ENCODE measurements around the gene ADGRG7.
"Not testable (repeated sequence)": the region's sequence is repeated elsewhere in the genome, so short reads cannot be mapped to it uniquely, and the experiment has no call there.

Gene ADGRG7

DNA sequence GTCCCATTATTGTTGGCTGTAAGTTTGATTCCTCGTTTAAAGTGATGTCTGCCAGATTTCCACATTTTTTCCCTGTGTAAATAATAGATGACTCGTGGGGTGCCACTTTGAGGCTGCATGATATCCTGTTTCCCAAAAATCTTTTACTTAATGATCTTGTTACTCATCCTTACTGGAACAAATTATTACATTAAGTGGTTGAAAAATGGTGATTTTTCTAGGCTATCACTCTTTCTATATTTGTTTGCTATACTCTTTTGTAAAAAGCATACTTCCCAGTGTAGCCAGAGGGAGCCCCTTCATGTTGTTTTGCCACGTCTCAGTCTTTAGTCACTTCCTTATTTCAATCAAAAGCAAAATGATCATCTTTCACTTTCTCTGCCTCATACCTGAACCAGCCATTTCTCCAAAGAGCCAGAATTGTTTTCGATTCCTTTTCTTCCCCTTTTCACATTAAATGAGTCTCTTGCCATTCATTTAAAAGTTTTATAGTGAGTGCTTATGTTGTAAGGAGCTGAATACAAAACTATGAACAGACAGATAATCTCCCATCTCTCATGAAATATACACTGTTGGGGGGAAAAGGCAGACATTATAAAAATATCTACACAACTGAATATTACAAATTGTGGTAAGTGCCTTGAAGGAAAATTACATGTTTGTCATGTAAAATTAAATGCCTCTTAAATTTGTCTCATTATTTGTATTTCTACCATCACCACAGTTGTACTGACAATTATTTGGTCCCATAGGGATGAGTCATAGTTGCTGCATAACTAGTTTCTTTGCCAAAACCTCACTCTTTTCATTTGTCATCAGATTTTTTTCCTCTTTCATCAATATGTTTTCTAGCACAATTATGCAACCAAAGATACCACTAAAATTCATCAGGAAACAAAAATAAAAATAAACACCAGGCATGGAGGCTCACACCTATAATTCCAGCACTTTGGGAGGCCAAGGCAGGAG, 41.5 kb downstream of the ADGRG7 start:
- peak; percentile 4 for TF ChIP-seq CTCF (IDR thresholded peaks at IDR 0.05; ENCODE audit: control insufficient read depth, insufficient read depth, low read depth, low read length, missing control alignments)
- DNase-seq (ENCODE audit: low read depth), result peak; percentile 31
- no peak overlapping the region for H3K4me3 ChIP-seq (ENCODE audit: control insufficient read depth, low read depth, low read length)

DNA sequence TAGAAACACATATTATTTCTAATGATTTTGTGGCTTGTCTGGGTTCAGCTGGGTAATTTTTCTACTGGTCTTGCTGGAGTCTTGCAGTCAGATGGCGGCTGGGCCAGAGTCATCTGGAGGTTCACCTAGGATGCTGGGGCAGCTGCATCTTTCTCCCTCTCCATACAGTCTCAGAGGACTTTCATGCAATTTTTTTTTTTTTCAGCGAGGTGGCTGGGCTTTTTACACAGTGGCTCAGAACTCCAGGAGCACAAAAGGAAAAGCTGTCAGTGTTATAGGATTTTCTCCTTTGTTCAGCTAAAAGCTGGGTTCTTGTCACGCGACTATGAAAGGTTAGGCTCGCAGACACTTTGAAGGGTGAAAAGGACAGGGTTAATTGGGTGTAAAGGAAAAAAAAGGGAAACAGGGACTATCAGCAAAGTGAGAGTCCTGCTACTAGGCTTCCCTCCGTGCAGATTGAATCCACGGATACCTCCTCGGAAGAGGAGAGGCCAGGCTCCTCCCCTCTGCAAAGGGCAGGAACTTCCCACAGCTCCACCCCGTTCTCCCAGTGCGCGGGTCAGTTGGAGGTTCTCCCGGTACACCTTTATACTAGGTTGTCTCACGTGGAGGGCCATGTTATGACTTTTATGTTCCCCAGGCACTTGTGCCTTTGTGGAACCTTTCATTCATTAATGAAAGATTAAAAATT, 44.3 kb downstream of the ADGRG7 start:
- DNase-seq (ENCODE audit: low read depth), result no peak
- H3K4me3 ChIP-seq (ENCODE audit: control insufficient read depth, low read depth, low read length), result no peak overlapping the region
- TF ChIP-seq CTCF (IDR thresholded peaks at IDR 0.05; ENCODE audit: control insufficient read depth, insufficient read depth, low read depth, low read length, missing control alignments), result no peak

DNA sequence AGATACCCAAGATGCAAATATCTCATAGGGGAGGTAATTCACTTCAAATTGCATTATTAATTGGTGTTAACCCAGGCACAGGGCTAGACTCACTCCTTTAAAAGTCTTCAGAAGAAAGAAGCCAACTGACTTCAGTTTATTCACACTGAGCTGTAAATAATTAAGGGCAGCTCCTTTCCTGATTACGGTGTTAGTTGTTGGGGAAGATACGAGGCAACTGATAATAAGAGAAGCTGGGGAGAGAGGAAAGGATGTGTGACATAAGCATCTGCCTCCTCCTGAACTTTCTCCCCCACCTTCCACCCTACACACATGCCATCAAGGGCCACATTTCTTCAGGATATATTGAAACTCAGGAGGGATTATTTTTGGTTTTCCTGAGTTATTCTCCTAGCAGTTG, 47.5 kb downstream of the ADGRG7 start:
- no peak for TF ChIP-seq CTCF (IDR thresholded peaks at IDR 0.05; ENCODE audit: control insufficient read depth, insufficient read depth, low read depth, low read length, missing control alignments)
- no peak for DNase-seq (ENCODE audit: low read depth)
- no peak overlapping the region for H3K4me3 ChIP-seq (ENCODE audit: control insufficient read depth, low read depth, low read length)

GRCh38 chr3:100661294-100661693, 51.9 kb downstream of the ADGRG7 start:
- DNase-seq (ENCODE audit: low read depth); H3K4me3 ChIP-seq (ENCODE audit: control insufficient read depth, low read depth, low read length): not testable (repeated sequence)

- no peak overlapping the region for H3K4me3 ChIP-seq (ENCODE audit: control insufficient read depth, low read depth, low read length)
- no peak for TF ChIP-seq CTCF (IDR thresholded peaks at IDR 0.05; ENCODE audit: control insufficient read depth, insufficient read depth, low read depth, low read length, missing control alignments)
- DNase-seq (ENCODE audit: low read depth), result no peak
Measured at GRCh38 chr3:100662113-100662823, 52.9 kb downstream of the ADGRG7 start.

GRCh38 chr3:100665230-100665629, 55.8 kb downstream of the ADGRG7 start:
- no peak for TF ChIP-seq CTCF (IDR thresholded peaks at IDR 0.05; ENCODE audit: control insufficient read depth, insufficient read depth, low read depth, low read length, missing control alignments)
- DNase-seq (ENCODE audit: low read depth), result no peak
- H3K4me3 ChIP-seq (ENCODE audit: control insufficient read depth, low read depth, low read length), result no peak overlapping the region

DNA sequence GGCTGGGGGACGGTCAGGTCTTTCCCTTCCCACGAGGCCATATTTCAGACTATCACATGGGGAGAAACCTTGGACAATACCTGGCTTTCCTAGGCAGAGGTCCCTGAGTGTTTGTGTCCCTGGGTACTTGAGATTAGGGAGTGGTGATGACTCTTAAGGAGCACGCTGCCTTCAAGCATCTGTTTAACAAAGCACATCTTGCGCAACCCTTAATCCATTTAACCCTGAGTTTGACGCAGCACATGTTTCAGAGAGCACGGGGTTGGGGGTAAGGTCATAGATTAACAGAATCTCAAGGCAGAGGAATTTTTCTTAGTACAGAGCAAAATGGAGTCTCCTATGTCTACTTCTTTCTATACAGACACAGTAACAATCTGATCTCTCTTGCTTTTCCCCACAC, 57.3 kb downstream of the ADGRG7 start:
- not testable (repeated sequence) for H3K4me3 ChIP-seq (ENCODE audit: control insufficient read depth, low read depth, low read length); DNase-seq (ENCODE audit: low read depth)

DNA sequence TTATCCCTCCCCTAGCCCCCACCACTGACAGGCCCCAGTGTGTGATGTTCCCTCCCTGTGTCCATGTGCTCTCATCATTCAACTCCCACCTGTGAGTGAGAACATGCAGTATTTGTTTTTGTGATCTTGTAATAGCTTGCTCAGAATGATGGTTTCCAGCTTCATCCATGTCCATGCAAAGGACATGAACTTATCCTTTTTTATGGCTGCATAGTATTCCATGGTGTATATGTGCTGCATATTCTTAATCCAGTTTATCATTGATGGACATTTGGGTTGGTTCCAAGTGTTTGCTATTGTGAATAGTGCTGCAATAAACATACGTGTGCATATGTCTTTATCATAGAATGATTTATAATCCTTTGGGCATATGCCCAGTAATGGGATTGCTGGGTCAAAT, 57.9 kb downstream of the ADGRG7 start:
- not testable (repeated sequence) for H3K4me3 ChIP-seq (ENCODE audit: control insufficient read depth, low read depth, low read length); DNase-seq (ENCODE audit: low read depth)

DNA sequence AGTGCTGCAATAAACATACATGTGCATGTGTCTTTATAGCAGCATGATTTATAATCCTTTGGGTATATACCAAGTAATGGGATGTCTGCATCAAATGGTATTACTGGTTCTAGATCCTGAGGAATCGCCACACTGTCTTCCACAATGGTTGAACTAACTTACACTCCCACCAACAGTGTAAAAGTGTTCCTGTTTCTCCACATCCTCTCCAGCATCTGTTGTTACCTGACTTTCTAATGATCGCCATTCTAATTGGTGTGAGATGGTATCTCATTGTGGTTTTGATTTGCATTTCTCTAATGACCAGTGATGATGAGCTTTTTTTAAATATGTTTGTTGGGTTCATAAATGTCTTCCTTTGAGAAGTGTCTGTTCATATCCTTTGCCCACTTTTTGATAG, 61.6 kb downstream of the ADGRG7 start:
- DNase-seq (ENCODE audit: low read depth); H3K4me3 ChIP-seq (ENCODE audit: control insufficient read depth, low read depth, low read length): not testable (repeated sequence)

All from AG09309 (cell line).